H1 (cell line): Measurements from ENCODE around the gene EIF1AX. TPM values are rescaled to one million over a fixed set of nuclear protein-coding genes. Genes with fewer than 3 reads are reported as not detected.

Source experiments
- CTCF ChIA-PET: fragments of 300-600 bp; sonication (Branson Sonifier 250); formaldehyde crosslinking; loops from one replicate; lab custom pipeline; 2021; ENCODE audit not compliant: partially characterized antibody; lab: Charles Lee
- POLR2A ChIA-PET: fragments of 300-600 bp; sonication (Branson Sonifier 250); formaldehyde crosslinking; loops from one replicate; lab custom pipeline; 2021; ENCODE audit warnings: inconsistent platforms; ENCODE audit not compliant: partially characterized antibody; lab: Charles Lee
- DNase-seq, 2 experiments: peaks; one replicate each; pipeline versions ENCODE4 v3.0.0 to v3.0.0-alpha.2; 2010 to 2022; ENCODE audit warnings: low spot score in 2 of 2, low read depth in 1 of 2, mixed read lengths in 1 of 2
- FAIRE-seq: peaks from 2 replicates; lab custom pipeline; 2011; peaks lifted over from hg19 to GRCh38; lab: Jason Lieb, UNC
- H2AFZ ChIP-seq: 2 replicates; pipeline ENCODE4 v1.8.1; 2012; ENCODE audit warnings: low read length, inconsistent platforms
- H2AK5ac ChIP-seq: 2 replicates; pipeline ENCODE4 v1.6.1; 2013; ENCODE audit warnings: low read depth, low read length
- H2BK120ac ChIP-seq: replicated peaks from 2 replicates; pipeline ENCODE3; 2013; ENCODE audit warnings: low read depth, low read length, inconsistent platforms
- H2BK12ac ChIP-seq: 2 replicates; pipeline ENCODE4 v1.6.1; 2013; ENCODE audit warnings: low read depth, low read length
- H2BK15ac ChIP-seq: 2 replicates; pipeline ENCODE4 v1.6.1; 2013; ENCODE audit warnings: low read length
- H2BK20ac ChIP-seq: 2 replicates; pipeline ENCODE4 v1.6.1; 2013; ENCODE audit warnings: low read length
- H2BK5ac ChIP-seq: 2 replicates; pipeline ENCODE4 v1.6.1; 2013; ENCODE audit warnings: low read depth, low read length
- H3K14ac ChIP-seq: 2 replicates; pipeline ENCODE4 v1.6.1; 2013; ENCODE audit warnings: inconsistent platforms; ENCODE audit not compliant: insufficient read length
- H3K18ac ChIP-seq: 2 replicates; pipeline ENCODE4 v1.6.1; 2013; ENCODE audit warnings: low read length; ENCODE audit errors: extremely low read depth
- H3K23ac ChIP-seq: 2 replicates; pipeline ENCODE4 v1.6.1; 2013; ENCODE audit warnings: inconsistent platforms; ENCODE audit not compliant: insufficient read length
- H3K23me2 ChIP-seq: 2 replicates; pipeline ENCODE4 v1.6.1; 2013; ENCODE audit warnings: low read depth, low read length
- H3K27ac ChIP-seq: 2 replicates; pipeline ENCODE4 v1.6.1; 2011; ENCODE audit warnings: low read depth, low read length, inconsistent platforms
- H3K27me3 ChIP-seq, 4 experiments: replicated peaks in 1 of 4; 1 replicate in 1 of 4; 2 replicates in 3 of 4; pipeline versions ENCODE4 v1.6.1 to v1.8.1; 2011 to 2013; ENCODE audit warnings: low read length in 3 of 4, mild to moderate bottlenecking in 3 of 4, inconsistent platforms in 2 of 4, mixed read lengths in 2 of 4, moderate library complexity in 1 of 4; ENCODE audit not compliant: control insufficient read depth in 3 of 4, insufficient read depth in 3 of 4; ENCODE audit errors: extremely low read depth in 1 of 4
- H3K36me3 ChIP-seq, 4 experiments: 2 replicates each; pipeline versions ENCODE4 v1.6.1 to v1.8.1; 2011 to 2013; ENCODE audit warnings: mild to moderate bottlenecking in 4 of 4, low read length in 3 of 4, moderate library complexity in 2 of 4, control low read depth in 1 of 4, inconsistent platforms in 1 of 4; ENCODE audit not compliant: insufficient read depth in 4 of 4, control insufficient read depth in 2 of 4
- H3K4ac ChIP-seq: replicated peaks from 2 replicates; pipeline ENCODE3; 2013; ENCODE audit warnings: low read length, low read depth, mixed read lengths, inconsistent platforms; ENCODE audit not compliant: insufficient read length
- H3K4me1 ChIP-seq, 4 experiments: replicated peaks in 1 of 4; 1 replicate in 1 of 4; 2 replicates in 3 of 4; pipeline versions ENCODE4 v1.6.1 to v1.8.1; 2011 to 2013; ENCODE audit warnings: low read length in 3 of 4, inconsistent platforms in 2 of 4, mixed read lengths in 1 of 4; ENCODE audit not compliant: insufficient read depth in 4 of 4, control insufficient read depth in 3 of 4
- H3K4me2 ChIP-seq, 2 experiments: 2 replicates each; pipeline versions ENCODE4 v1.6.1 to v1.8.1; 2011 to 2013; ENCODE audit warnings: low read depth in 2 of 2, low read length in 2 of 2, control low read depth in 1 of 2, inconsistent platforms in 1 of 2, mild to moderate bottlenecking in 1 of 2; ENCODE audit not compliant: insufficient read depth in 1 of 2
- H3K4me3 ChIP-seq, 4 experiments: fragments of 200-600, 300-600 bp in 1 of 4; sonication (generic), shearing (Covaris generic), sonication (Bioruptor Twin) in 1 of 4; 2 replicates each; pipeline versions ENCODE4 v1.5.1 to v1.8.1; 2011 to 2016; ENCODE audit warnings: low read length in 4 of 4, low read depth in 3 of 4, control low read depth in 2 of 4, inconsistent platforms in 2 of 4, mild to moderate bottlenecking in 2 of 4, mixed read lengths in 1 of 4, moderate library complexity in 1 of 4; ENCODE audit not compliant: insufficient read depth in 2 of 4; ENCODE audit errors: extremely low read depth in 1 of 4
- H3K56ac ChIP-seq: replicated peaks from 2 replicates; pipeline ENCODE3; 2013; ENCODE audit warnings: low read depth, mild to moderate bottlenecking, mixed read lengths, low read length, inconsistent platforms; ENCODE audit not compliant: insufficient read length
- H3K79me1 ChIP-seq: 2 replicates; pipeline ENCODE4 v1.6.1; 2013; ENCODE audit warnings: low read depth, low read length, control low read depth
- H3K79me2 ChIP-seq, 2 experiments: 2 replicates each; pipeline versions ENCODE4 v1.6.1 to v1.8.1; 2012 to 2013; ENCODE audit warnings: low read length in 2 of 2, mild to moderate bottlenecking in 2 of 2, inconsistent platforms in 1 of 2; ENCODE audit not compliant: insufficient read depth in 2 of 2, control insufficient read depth in 1 of 2
- H3K9ac ChIP-seq, 4 experiments: replicated peaks in 1 of 4; 1 replicate in 1 of 4; 2 replicates in 3 of 4; pipeline versions ENCODE4 v1.6.1 to v1.8.1; 2011 to 2013; ENCODE audit warnings: low read depth in 3 of 4, low read length in 3 of 4, control low read depth in 2 of 4, mild to moderate bottlenecking in 2 of 4, moderate library complexity in 2 of 4, inconsistent platforms in 1 of 4; ENCODE audit errors: extremely low read depth in 1 of 4
- H3K9me3 ChIP-seq, 2 experiments: 2 replicates each; pipeline versions ENCODE4 v1.6.1 to v1.8.1; 2012 to 2013; ENCODE audit warnings: mild to moderate bottlenecking in 2 of 2, moderate library complexity in 2 of 2, control low read depth in 1 of 2, inconsistent platforms in 1 of 2, low read depth in 1 of 2, low read length in 1 of 2, mixed read lengths in 1 of 2; ENCODE audit not compliant: insufficient read depth in 2 of 2
- H4K20me1 ChIP-seq, 2 experiments: replicated peaks in 1 of 2; 2 replicates each; pipeline versions ENCODE3 to v1.8.1; 2011 to 2013; ENCODE audit warnings: inconsistent platforms in 2 of 2, low read length in 2 of 2, mild to moderate bottlenecking in 1 of 2; ENCODE audit not compliant: insufficient read depth in 2 of 2, control insufficient read depth in 1 of 2
- H4K5ac ChIP-seq: 2 replicates; pipeline ENCODE4 v1.6.1; 2013; ENCODE audit warnings: low read length, low read depth, mixed read lengths, inconsistent platforms; ENCODE audit not compliant: insufficient read length
- H4K8ac ChIP-seq: 2 replicates; pipeline ENCODE4 v1.8.0; 2013; ENCODE audit warnings: mild to moderate bottlenecking, moderate library complexity, low read length, inconsistent platforms; ENCODE audit not compliant: insufficient read depth; ENCODE audit errors: extremely low read depth
- H4K91ac ChIP-seq: replicated peaks from 2 replicates; pipeline ENCODE3; 2013; ENCODE audit warnings: low read length, mixed read lengths, inconsistent platforms; ENCODE audit not compliant: insufficient read length
- ASH2L ChIP-seq: fragments of 200-600, 300-600 bp; sonication (generic); IDR thresholded peaks from one replicate; pipeline ENCODE4 v1.7.1; 2017; ENCODE audit warnings: low read length
- BRCA1 ChIP-seq: IDR thresholded peaks from 2 replicates; pipeline ENCODE4 v1.6.1; 2012; ENCODE audit warnings: low read depth, low read length, improper control_type of control experiment
- CHD2 ChIP-seq: IDR thresholded peaks from 2 replicates; pipeline ENCODE4 v1.6.1; 2012; ENCODE audit warnings: low read length, improper control_type of control experiment
- CTCF ChIP-seq, 3 experiments: IDR thresholded peaks; 1 replicate in 2 of 3; 2 replicates in 1 of 3; pipeline versions ENCODE4 v1.5.1 to v1.6.1; 2011; ENCODE audit warnings: low read length in 3 of 3, mild to moderate bottlenecking in 3 of 3, inconsistent platforms in 2 of 3, low read depth in 1 of 3, moderate library complexity in 1 of 3; ENCODE audit not compliant: insufficient read depth in 1 of 3; ENCODE audit errors: control extremely low read depth in 1 of 3
- E2F6 ChIP-seq: IDR thresholded peaks from 2 replicates; pipeline ENCODE4 v1.6.1; 2012; ENCODE audit warnings: inconsistent platforms
- EGR1 ChIP-seq: IDR thresholded peaks from 2 replicates; pipeline ENCODE4 v1.6.1; 2011; ENCODE audit warnings: low read depth, low read length, borderline replicate concordance
- JUND ChIP-seq: IDR thresholded peaks from 2 replicates; pipeline ENCODE4 v1.6.1; 2011; ENCODE audit warnings: mild to moderate bottlenecking, improper control_type of control experiment, low read length
- NRF1 ChIP-seq: IDR thresholded peaks from 2 replicates; pipeline ENCODE4 v1.6.1; 2011; ENCODE audit warnings: mild to moderate bottlenecking, low read depth, low read length, improper control_type of control experiment
- POLR2A ChIP-seq, 2 experiments: IDR thresholded peaks; 1 replicate in 1 of 2; 2 replicates in 1 of 2; pipeline ENCODE4 v1.6.1; 2011; ENCODE audit warnings: low read depth in 2 of 2, low read length in 2 of 2, mild to moderate bottlenecking in 2 of 2; ENCODE audit errors: control extremely low read depth in 1 of 2
- POLR2AphosphoS5 ChIP-seq: IDR thresholded peaks from 2 replicates; pipeline ENCODE4 v1.6.1; 2011; ENCODE audit warnings: low read depth, low read length
- SIN3A ChIP-seq, 2 experiments: IDR thresholded peaks in 1 of 2; conservative IDR thresholded peaks in 1 of 2; 2 replicates each; pipeline ENCODE4 v1.6.1; 2011 to 2012; ENCODE audit warnings: low read length in 2 of 2, improper control_type of control experiment in 1 of 2, low read depth in 1 of 2, mild to moderate bottlenecking in 1 of 2
- SRF ChIP-seq: IDR thresholded peaks from 2 replicates; pipeline ENCODE4 v1.6.1; 2011; ENCODE audit warnings: mild to moderate bottlenecking, low read depth, low read length, moderate library complexity
- SUZ12 ChIP-seq: fragments of 200-600 bp; sonication (generic); IDR thresholded peaks from 2 replicates; pipeline ENCODE4 v1.6.1; 2012; ENCODE audit warnings: mild to moderate bottlenecking, inconsistent platforms, low read length, moderate library complexity, mixed read lengths
- TCF12 ChIP-seq: IDR thresholded peaks from 2 replicates; pipeline ENCODE4 v1.6.1; 2011; ENCODE audit warnings: low read depth, mild to moderate bottlenecking, low read length
- polyA plus RNA-seq, 7 experiments: library from polyadenylated mRNA; depleted of rRNA in 3 of 7; stranded (reverse) in 5 of 7; unstranded in 2 of 7; fragments of >200 nt in 5 of 7; fragments of 200-250 nt in 2 of 7; gene quantifications; 1 replicate in 5 of 7; 2 replicates in 1 of 7; 4 replicates in 1 of 7; pipeline versions ENCODE4 v1.2.1 to v1.2.3, GENCODE V29; 2011 to 2013; ENCODE audit warnings: missing spikeins in 2 of 7, mixed read lengths in 2 of 7
- total RNA-seq: library from RNA; stranded (reverse); fragmentation: NEBNext Ultra II Directional; extraction: Animal tissue kit (Norgen Biotek cat#: 25700); gene quantifications from 2 replicates; pipeline ENCODE4 v1.2.1, GENCODE V29; 2021

The EIF1AX gene
- total and polyA plus RNA-seq, 2 of the 8 experiments (the other 6 are each of a cell fraction or from before 2014, with no cell fraction given): 34.0 to 175 TPM

GRCh38 chrX:20189171-20189570 lies 47.5 kb upstream of the EIF1AX start:
- peaks cover 0 to 2% (median 0%) of the 10 kb centered on the region in 4 experiments; a peak in 1 of 8 replicates for H3K36me3 ChIP-seq
- H2BK12ac ChIP-seq: no peak overlapping the region
- H3K18ac ChIP-seq: no peak overlapping the region
- H3K14ac ChIP-seq: no peak overlapping the region
- H3K9me3 ChIP-seq: no peaks in the 10 kb centered on the region
- no peak overlapping the region for H2BK20ac ChIP-seq
- no peak overlapping the region for H3K4ac ChIP-seq
- H3K23ac ChIP-seq: no peak overlapping the region
- CTCF ChIA-PET: no interaction called here
- H3K23me2 ChIP-seq: no peaks in the 10 kb centered on the region
- H2AK5ac ChIP-seq: no peak overlapping the region
- H4K8ac ChIP-seq: no peak overlapping the region
- no peak overlapping the region for H2BK5ac ChIP-seq
- no peaks in the 10 kb centered on the region for H3K4me1 ChIP-seq
- H2AFZ ChIP-seq: no peak overlapping the region
- FAIRE-seq (no peak), DNase-seq (no peak)
- no peaks in the 10 kb centered on the region for H4K20me1 ChIP-seq
- POLR2A ChIA-PET: no interaction called here
- no peak overlapping the region for H4K91ac ChIP-seq
- H3K79me2 ChIP-seq: no peaks in the 10 kb centered on the region
- no peak overlapping the region for H3K27ac ChIP-seq
- no peak overlapping the region for H3K9ac ChIP-seq
- H2BK15ac ChIP-seq: no peak overlapping the region
- H3K4me2 ChIP-seq: no peak overlapping the region
- no peak overlapping the region for H3K4me3 ChIP-seq
- H3K56ac ChIP-seq: no peak overlapping the region
- H3K27me3 ChIP-seq: no peaks in the 10 kb centered on the region
- no peak overlapping the region for H4K5ac ChIP-seq
- H2BK120ac ChIP-seq: no peak overlapping the region
- TF ChIP-seq NRF1: no peak
- no peak for TF ChIP-seq CTCF (IDR thresholded peaks at IDR 0.05; ENCODE audit: control extremely low read depth in 1 of 3, insufficient read depth in 1 of 3, low read depth in 1 of 3, low read length in 3 of 3)
- no peak for TF ChIP-seq SUZ12
- no peak for TF ChIP-seq JUND
- TF ChIP-seq BRCA1: no peak
- no peak for TF ChIP-seq POLR2AphosphoS5
- no peak for TF ChIP-seq EGR1
- TF ChIP-seq CHD2: no peak
- TF ChIP-seq ASH2L: no peak
- TF ChIP-seq POLR2A (IDR thresholded peaks at IDR 0.05; ENCODE audit: control extremely low read depth in 1 of 2, low read depth in 2 of 2, low read length in 2 of 2): no peak
- TF ChIP-seq TCF12: no peak
- TF ChIP-seq SIN3A (conservative IDR thresholded peaks at IDR 0.05 in 1 of 2, IDR thresholded peaks at IDR 0.05 in 1 of 2; ENCODE audit: low read depth in 1 of 2, low read length in 2 of 2): no peak
- no peak for TF ChIP-seq SRF
- no peak for TF ChIP-seq E2F6
- H3K79me1 ChIP-seq: no peaks in the 10 kb centered on the region
